K562 treated with DMSO at 1 percent for 4 hours (cell line): Measurements from ENCODE around the gene PERP. TPM values are rescaled to one million over a fixed set of nuclear protein-coding genes. Genes with fewer than 3 reads are reported as not detected.

Source experiments
- total RNA-seq: library from RNA; unstranded; fragments of 300-600 nt; gene quantifications from 2 replicates; pipeline ENCODE4 v1.2.3, GENCODE V29; 2022; ENCODE audit not compliant: insufficient read depth

Gene PERP
- total RNA-seq, result 0.13 TPM in 1 of 2 replicates, not detected in the other

DNA sequence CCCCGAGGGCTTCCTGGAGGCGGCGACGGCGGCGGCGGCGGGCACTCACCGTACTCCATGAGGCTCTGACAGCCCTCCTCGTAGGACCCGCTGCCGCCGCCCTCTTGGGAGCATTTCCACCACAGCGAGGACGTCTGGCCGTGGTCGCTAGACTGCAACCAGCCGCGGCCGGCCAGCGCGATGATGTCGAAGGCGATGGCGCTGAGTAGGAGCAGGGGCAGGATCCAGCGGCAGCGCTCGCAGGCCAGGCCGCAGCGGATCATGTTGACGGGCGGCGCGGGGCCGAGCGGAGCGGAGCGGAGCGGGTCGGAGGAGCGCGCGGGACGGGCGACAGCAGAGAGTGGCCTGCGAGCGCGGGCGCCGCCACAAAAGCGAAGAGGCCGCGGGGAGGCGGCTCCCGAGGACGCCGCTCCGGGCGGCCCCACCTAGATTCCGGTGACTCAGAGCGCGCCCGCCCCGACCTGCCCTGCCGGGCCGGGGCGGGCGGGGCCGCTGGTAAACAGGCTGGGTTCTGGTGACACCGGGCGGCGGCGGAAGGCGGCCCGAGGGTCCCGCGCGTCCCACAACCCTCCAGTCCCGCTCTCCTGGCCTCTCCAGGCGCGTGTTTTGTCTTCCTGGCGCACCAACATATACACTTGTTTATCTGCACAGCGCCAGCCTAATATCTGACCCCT lies at the start of gene PERP:
TSS of gene PERP (minus strand) at position 342 of the 674 bp plus-strand sequence. CDS start at position 263, 79 bp downstream.

Other genes with a start within 250 kb of the PERP start
- gene TNFAIP3, start 240.2 kb downstream of the PERP start, total RNA-seq, result 6.9 and 10.2 TPM in 2 replicates
- not detected in 2 replicates for gene ARFGEF3, start 54.5 kb upstream of the PERP start, total RNA-seq
- not detected in 2 replicates for gene PBOV1, start 111.1 kb upstream of the PERP start, total RNA-seq